Measurements from ENCODE around the gene ICAM1. TPM values are rescaled to one million over a fixed set of nuclear protein-coding genes. Genes with fewer than 3 reads are reported as not detected.

ICAM1 gene
- polyA plus RNA-seq, 1 of the 3 experiments (the other 2 are of a cell fraction) = 14.5 TPM

GRCh38 chr19:10309423-10309822 is 38.5 kb downstream of the ICAM1 start, which contains the start of gene ZGLP1:
ZGLP1 (minus strand) TSS chr19:10309815.
- TF ChIP-seq POLR2AphosphoS5 (IDR thresholded peaks at IDR 0.05; ENCODE audit: low read depth, low read length) (no peak), SIN3A (IDR thresholded peaks at IDR 0.05; ENCODE audit: borderline replicate concordance, low read depth, low read length) (no peak), TAF1 (IDR thresholded peaks at IDR 0.05; ENCODE audit: borderline replicate concordance, low read depth, low read length) (no peak), USF1 (IDR thresholded peaks at IDR 0.05; ENCODE audit: borderline replicate concordance, low read depth) (no peak), CHD2 (IDR thresholded peaks at IDR 0.05; ENCODE audit: low read length, partially characterized antibody) (no peak), JUND (IDR thresholded peaks at IDR 0.05) (no peak), RCOR1 (IDR thresholded peaks at IDR 0.05; ENCODE audit: low read length) (no peak), FOXM1 (IDR thresholded peaks at IDR 0.05; ENCODE audit: low read depth) (no peak), RFX5 (IDR thresholded peaks at IDR 0.05; ENCODE audit: low read length) (no peak), EZH2phosphoT487 (IDR thresholded peaks at IDR 0.05; ENCODE audit: borderline replicate concordance, low read depth) (no peak)
- DNase-seq = no peak
- H3K79me2 ChIP-seq (ENCODE audit: insufficient read depth) = peaks cover 2% of the 10 kb centered on the region; the same call in 1 of the 2 replicates
- H3K36me3 ChIP-seq (replicated peaks in 1 of 2; ENCODE audit: control insufficient read depth in 1 of 2, insufficient read depth in 2 of 2, low read length in 1 of 2) = peaks cover 0 to 4% of the 10 kb centered on the region in 2 experiments
- H3K27ac ChIP-seq (ENCODE audit: low read depth in 2 of 2, low read length in 1 of 2) = no peak within 1 kb of the TSS
- H3K4me1 ChIP-seq (ENCODE audit: control insufficient read depth in 1 of 2, insufficient read depth in 2 of 2, low read depth in 1 of 2, low read length in 1 of 2) = no peaks in the 10 kb centered on the region
- CTCF ChIA-PET = interaction anchor here (0.6 to 1.4 kb wide), 5 partner anchors 15 to 81 kb away, joined by 3 to 5 read pairs (median 3); no protein-coding TSS in a partner anchor
- no peaks in the 10 kb centered on the region for H3K9me3 ChIP-seq
- H3K9me2 ChIP-seq = no peaks in the 10 kb centered on the region
- no peak within 1 kb of the TSS for H2AFZ ChIP-seq (ENCODE audit: low read depth)
- POLR2A ChIA-PET = no interaction called here
- no peaks in the 10 kb centered on the region for H3F3A ChIP-seq (replicated peaks; ENCODE audit: insufficient read depth)
- 87% methylated on average over 19 of the region's 24 CpGs for WGBS (ENCODE audit: low lambda C conversion rate)
- no peak within 1 kb of the TSS for H3K4me3 ChIP-seq (ENCODE audit: low read depth in 2 of 2, low read length in 1 of 2)
- H3K4me2 ChIP-seq = no peak within 1 kb of the TSS
- no peak within 1 kb of the TSS for H3K9ac ChIP-seq
- no peaks in the 10 kb centered on the region for H4K20me1 ChIP-seq (ENCODE audit: insufficient read depth)
- no peaks in the 10 kb centered on the region for H3K27me3 ChIP-seq (ENCODE audit: insufficient read depth)

- Histone ChIP-seq H3K36me3 (replicated peaks in 1 of 2; ENCODE audit: control insufficient read depth in 1 of 2, insufficient read depth in 2 of 2, low read length in 1 of 2) (peaks cover 4 to 19% of the 10 kb centered on the region in 2 experiments), H3K4me2 (peak within 1 kb of the TSS; percentile 87), H3K27ac (ENCODE audit: low read depth in 2 of 2, low read length in 1 of 2) (peak within 1 kb of the TSS; percentile 37 to 85), H3K9me3 (no peaks in the 10 kb centered on the region), H3K4me3 (ENCODE audit: low read depth in 2 of 2, low read length in 1 of 2) (peak within 1 kb of the TSS; percentile 73 to 79), H2AFZ (ENCODE audit: low read depth) (peak within 1 kb of the TSS; percentile 86), H3F3A (replicated peaks; ENCODE audit: insufficient read depth) (peaks cover 6% of the 10 kb centered on the region), H4K20me1 (ENCODE audit: insufficient read depth) (no peaks in the 10 kb centered on the region), H3K9me2 (no peaks in the 10 kb centered on the region), H3K9ac (peak within 1 kb of the TSS; percentile 68), H3K79me2 (ENCODE audit: insufficient read depth) (peaks cover 12% of the 10 kb centered on the region; the same call in 1 of the 2 replicates), H3K4me1 (ENCODE audit: control insufficient read depth in 1 of 2, insufficient read depth in 2 of 2, low read depth in 1 of 2, low read length in 1 of 2) (peaks cover 0 to 17% of the 10 kb centered on the region in 2 experiments; a peak in 1 of 4 replicates), H3K27me3 (ENCODE audit: insufficient read depth) (no peaks in the 10 kb centered on the region)
- peak; percentile 97 for DNase-seq
- WGBS (ENCODE audit: low lambda C conversion rate) = 4% methylated on average over 16 of the region's 55 CpGs
- CTCF ChIA-PET = interaction anchor here (0.5 to 3.2 kb wide), 8 partner anchors 15 to 75 kb away, joined by 3 to 16 read pairs (median 4); partner anchors contain the start of gene ICAM1
- POLR2A ChIA-PET = interaction anchor here (1.1 to 1.4 kb wide), 2 partner anchors 10 to 44 kb away, joined by 5 to 8 read pairs; no protein-coding TSS in a partner anchor
- TF ChIP-seq RCOR1 (IDR thresholded peaks at IDR 0.05; ENCODE audit: low read length) = no peak
- TF ChIP-seq USF2 (IDR thresholded peaks at IDR 0.05; ENCODE audit: borderline replicate concordance, low read depth, low read length) = peak; percentile 91
- no peak for TF ChIP-seq CTCF (IDR thresholded peaks at IDR 0.05)
- peak; percentile 95 for TF ChIP-seq POLR2AphosphoS5 (IDR thresholded peaks at IDR 0.05; ENCODE audit: low read depth, low read length)
- TF ChIP-seq RAD21 (IDR thresholded peaks at IDR 0.05; ENCODE audit: low read length) = no peak
- peak; percentile 98 for TF ChIP-seq USF1 (IDR thresholded peaks at IDR 0.05; ENCODE audit: borderline replicate concordance, low read depth)
- no peak for TF ChIP-seq TEAD4 (IDR thresholded peaks at IDR 0.05; ENCODE audit: borderline replicate concordance, insufficient read depth)
- no peak; the same call in 1 of the 2 replicates for TF ChIP-seq JUND (IDR thresholded peaks at IDR 0.05)
- no peak for TF ChIP-seq FOSL2 (IDR thresholded peaks at IDR 0.05; ENCODE audit: borderline replicate concordance, low read depth)
These were observed 44.7 kb downstream of the ICAM1 start, which contains the start of gene FDX2 for GRCh38 chr19:10315335-10316214. FDX2 (minus strand) TSS chr19:10316015; CDS start chr19:10315996, 19 bp downstream.
